GM18858 (cell line): ENCODE data around the gene SDF4.

ENCODE experiments used
- ATAC-seq: cut with Tn5 transposase; IDR thresholded peaks from one replicate; pipeline ENCODE4 v1.9.1; 2021; ENCODE audit not compliant: unreplicated experiment

SDF4 gene, protein sequence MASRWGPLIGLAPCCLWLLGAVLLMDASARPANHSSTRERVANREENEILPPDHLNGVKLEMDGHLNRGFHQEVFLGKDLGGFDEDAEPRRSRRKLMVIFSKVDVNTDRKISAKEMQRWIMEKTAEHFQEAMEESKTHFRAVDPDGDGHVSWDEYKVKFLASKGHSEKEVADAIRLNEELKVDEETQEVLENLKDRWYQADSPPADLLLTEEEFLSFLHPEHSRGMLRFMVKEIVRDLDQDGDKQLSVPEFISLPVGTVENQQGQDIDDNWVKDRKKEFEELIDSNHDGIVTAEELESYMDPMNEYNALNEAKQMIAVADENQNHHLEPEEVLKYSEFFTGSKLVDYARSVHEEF

GRCh38 chr1:1231400-1232207, at the start of gene SDF4:
Gene SDF4 (minus strand): TSS chr1:1232001. CDS start chr1:1228772, 3,229 bp downstream.
- ATAC-seq: peak; percentile 73

DNA sequence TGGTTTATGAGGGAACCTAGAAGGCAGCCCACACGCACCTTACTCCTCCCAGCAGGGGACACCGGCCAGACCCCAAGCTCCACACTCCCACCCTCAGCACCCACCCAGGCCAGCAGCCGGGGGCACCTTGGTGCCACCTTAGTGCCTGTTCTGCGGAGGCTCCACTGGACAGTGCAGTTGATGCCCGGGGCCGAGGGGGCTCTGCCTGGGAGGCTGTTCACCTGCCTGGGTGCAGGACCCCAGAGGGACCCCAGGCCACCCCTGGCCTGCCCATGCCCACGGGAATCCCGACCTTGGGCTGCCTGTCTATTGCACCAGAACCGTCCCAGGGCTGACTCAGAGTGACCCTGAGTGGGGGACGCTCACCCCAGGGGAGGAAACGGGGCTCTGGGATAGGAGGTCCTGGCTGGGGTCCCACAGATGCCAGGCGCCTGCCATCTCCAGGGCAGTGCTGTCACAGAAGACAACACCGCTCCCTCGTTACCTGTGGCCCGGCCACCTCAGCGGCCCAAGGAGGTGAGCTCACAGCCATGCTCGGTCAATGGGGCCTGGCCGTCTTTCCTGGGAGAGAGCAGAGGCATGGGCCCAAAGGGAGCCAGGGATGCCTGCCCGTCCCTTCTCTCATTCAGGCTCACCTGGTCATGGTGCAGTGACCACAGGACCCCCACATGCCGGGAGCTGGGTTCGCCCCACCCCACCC, 49.1 kb upstream of the SDF4 start:
- ATAC-seq: no peak

DNA sequence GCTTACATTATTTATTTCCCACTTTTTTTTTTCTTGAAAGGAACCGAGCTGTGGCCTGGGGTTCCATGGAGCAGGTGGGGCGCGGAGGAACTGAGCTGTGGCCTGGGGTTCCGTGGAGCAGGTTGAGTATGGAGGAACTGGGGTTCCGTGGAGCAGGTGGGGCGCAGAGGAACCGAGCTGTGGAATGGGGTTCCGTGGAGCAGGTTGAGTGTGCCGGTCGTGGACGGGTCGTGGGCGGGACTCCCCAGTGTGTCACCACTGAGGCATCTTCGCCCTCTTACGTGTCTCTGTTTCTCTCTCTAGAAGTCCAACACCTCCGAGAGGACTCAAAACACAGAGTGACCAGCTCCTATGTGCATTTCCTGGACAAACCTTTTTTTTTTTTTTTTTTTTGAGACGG, 47.2 kb upstream of the SDF4 start:
- ATAC-seq: no peak

GRCh38 chr1:1278620-1279019, 46.8 kb upstream of the SDF4 start:
- no peak for ATAC-seq

DNA sequence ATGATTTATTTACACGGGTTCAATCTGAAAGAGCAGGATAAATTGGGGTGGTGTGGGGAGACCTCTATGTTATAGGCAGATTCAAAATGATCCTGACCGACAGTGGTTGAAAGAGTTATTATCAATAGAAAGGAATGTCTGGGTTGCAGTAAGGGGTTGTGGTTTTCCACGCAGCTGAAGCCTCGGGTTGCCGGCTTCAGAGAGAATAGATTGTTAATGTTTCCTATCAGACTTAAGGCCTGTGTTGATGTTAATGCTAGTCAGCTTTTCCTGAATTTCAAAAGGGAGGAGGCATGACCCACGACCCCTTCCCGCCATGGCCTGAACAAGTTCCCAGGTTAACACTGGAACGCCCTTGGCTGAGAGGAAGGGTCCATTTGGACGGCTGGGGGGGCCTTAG, 44.0 kb upstream of the SDF4 start:
- ATAC-seq: no peak

DNA sequence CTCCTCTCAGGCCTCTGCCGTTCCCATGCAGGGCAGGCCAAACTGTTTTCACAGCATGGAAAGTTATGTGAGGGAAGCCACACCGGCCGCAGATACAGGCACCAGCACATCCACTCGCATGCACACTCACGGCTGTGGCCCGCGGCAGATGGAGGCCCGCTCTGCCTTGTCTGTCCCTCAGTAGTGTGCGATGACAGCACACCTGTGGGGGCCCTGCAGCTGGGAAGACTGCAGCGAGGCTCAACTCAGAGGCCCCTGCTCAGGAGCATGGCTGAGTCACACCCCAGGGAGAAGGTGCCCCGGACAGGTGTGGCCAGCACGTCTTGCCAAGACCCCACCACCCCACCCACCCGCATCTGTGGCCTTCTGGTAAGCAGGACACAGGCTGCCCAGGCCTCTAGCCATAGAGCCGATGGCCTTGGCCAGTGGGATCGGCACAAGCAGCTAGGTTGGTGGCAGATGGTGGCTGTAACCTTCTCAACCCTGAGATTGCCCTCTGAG, 43.2 kb upstream of the SDF4 start:
- ATAC-seq: no peak

- no peak for ATAC-seq
Observed at GRCh38 chr1:1274299-1274930, 42.6 kb upstream of the SDF4 start.

- ATAC-seq: no peak
Observed at GRCh38 chr1:1273512-1274298, 41.9 kb upstream of the SDF4 start, which contains the start of gene UBE2J2. Gene UBE2J2 (minus strand): TSS chr1:1273854. CDS start chr1:1267992, 5,862 bp downstream.

DNA sequence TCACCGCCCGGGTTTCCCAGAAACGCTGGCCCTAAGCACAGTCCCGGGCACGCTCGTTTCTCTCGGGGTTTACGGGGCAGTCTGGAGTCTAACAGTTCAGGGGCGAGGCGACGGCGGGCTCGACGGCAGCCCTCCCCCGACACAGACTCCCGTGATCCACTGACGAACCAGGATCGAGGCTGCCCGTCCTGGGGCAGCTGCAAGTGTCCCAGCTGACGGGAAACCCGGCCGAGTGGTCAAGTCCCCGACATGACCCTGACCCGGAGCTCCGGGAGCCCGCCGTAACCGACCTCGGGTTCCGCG, 41.4 kb upstream of the SDF4 start:
- no peak for ATAC-seq

GRCh38 chr1:1272341-1273208, 40.8 kb upstream of the SDF4 start:
- no peak for ATAC-seq

- no peak for ATAC-seq
Observed at GRCh38 chr1:1270813-1271212, 39.0 kb upstream of the SDF4 start.

DNA sequence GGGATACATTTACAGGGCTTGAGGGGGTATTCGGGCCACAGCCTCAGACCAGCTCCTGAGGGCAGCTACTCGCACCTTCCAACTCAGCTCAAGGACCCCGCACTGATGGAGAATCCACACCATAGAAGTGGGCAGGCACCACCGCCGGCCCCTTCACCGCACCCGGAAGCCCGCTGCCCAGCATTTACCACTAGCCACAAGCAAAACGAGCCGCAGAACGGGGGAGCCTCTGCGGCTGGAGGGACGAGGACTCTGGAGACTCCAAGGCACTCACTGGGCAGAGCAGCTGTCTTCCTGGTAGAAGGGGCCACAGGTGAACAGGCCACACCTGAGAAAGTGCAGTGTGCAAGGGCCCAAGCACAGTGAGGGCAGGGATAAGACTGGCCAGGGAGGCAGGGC, 36.5 kb upstream of the SDF4 start:
- no peak for ATAC-seq

DNA sequence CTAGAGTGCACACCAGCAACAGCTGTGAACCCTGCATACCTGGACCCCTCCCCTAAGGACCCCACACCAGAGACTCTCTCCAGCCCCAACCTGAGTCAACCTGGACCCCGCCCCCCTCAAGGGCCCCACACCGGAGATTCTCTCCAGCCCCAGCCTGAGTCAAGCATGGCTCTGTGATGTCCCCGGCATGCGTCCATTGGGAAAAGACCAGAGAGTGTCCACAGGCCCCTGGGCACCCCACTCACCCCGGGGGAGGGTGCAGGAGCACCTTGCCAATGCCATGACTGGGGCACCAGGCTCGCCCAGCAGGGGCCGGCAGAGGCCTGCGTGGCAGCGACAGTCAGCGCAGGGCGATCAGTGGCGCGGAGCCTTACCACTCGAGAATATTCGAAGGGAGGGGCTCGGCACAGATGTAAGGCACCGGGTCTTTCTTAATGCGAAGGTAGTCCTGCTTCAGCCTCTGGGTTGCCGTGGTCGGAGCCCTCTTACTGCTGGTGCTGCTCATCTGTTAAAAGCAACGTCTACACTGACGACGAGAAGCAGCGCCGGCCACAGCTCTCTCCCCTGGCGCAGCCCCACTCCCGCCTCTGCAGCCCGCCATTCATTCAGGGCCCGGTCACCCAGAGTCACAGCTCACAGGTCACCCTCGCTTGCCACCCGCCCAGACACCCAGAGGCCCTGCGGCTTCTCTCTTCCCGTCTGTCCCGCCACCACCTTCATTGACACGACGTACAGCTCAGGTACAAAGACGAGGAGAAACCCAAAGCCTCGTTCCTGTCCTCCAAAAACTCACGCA, 35.9 kb upstream of the SDF4 start:
- ATAC-seq: no peak

DNA sequence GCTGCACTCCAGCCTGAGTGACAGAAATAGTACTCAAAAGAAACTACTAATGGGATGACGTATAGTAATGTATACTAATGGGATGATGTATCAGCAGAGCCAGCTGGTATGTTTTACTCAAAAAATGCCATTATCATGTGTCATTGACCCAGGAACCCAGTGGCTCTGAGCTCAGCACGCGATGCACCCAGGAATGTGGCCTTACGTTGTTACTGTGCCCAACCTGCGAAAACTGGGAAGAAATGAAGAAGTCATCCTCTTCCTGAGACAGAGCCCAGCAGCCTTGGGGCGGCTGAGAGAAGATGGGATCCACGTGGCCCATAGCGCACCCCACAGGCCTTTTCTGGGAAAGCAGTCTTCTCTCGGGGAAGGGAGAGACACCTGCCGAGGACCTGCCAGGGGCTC, 33.1 kb upstream of the SDF4 start:
- ATAC-seq: no peak

GRCh38 chr1:1264026-1264425, 32.2 kb upstream of the SDF4 start:
- ATAC-seq: no peak

- no peak for ATAC-seq
Observed at GRCh38 chr1:1262758-1263157, 31.0 kb upstream of the SDF4 start.

DNA sequence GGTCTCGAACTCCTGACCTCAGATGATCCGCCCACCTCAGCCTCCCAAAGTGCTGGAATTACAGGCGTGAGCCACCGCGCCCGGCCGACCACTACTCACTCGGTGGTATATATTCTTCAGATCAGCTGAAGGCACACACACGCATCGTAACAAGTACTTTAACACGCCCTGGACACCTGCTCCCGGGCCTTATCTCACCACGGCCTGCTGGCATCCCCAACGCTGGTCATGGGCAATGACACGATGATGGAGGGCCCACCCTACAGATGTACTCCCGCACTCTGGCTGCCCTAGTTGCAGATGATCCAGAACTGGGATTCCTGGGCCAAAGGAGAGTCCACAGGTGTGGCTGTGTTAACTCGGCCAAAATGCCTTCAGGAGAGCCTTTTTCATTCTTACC, 30.3 kb upstream of the SDF4 start:
- ATAC-seq: no peak

GRCh38 chr1:1260843-1261560, 29.2 kb upstream of the SDF4 start:
- no peak for ATAC-seq
